Measurements from ENCODE around the gene ACAD10. TPM values are rescaled to one million over a fixed set of nuclear protein-coding genes. Genes with fewer than 3 reads are reported as not detected.

The ACAD10 gene
- total RNA-seq, 1 donor from 2014 or later = 57.0 TPM

- TF ChIP-seq CTCF (IDR thresholded peaks at IDR 0.05; ENCODE audit: unreplicated experiment) = no peak
- peaks cover 25% of the 10 kb centered on the region for H3K36me3 Mint-ChIP-seq
Observed at GRCh38 chr12:111748151-111748672, 62.4 kb downstream of the ACAD10 start.

GRCh38 chr12:111748867-111749266 is 63.0 kb downstream of the ACAD10 start:
- no peak overlapping the region for H3K27ac Mint-ChIP-seq
- peaks cover 25% of the 10 kb centered on the region for H3K36me3 Mint-ChIP-seq
- no peak for TF ChIP-seq CTCF (IDR thresholded peaks at IDR 0.05; ENCODE audit: unreplicated experiment)
- no peaks in the 10 kb centered on the region for H3K27me3 Mint-ChIP-seq (ENCODE audit: low read depth)
- H3K4me3 Mint-ChIP-seq = no peak overlapping the region
- H3K4me1 Mint-ChIP-seq = no peaks in the 10 kb centered on the region
- H3K9me3 Mint-ChIP-seq = no peaks in the 10 kb centered on the region
- no peak for DNase-seq (ENCODE audit: low spot score in 2 of 2, unreplicated experiment in 2 of 2)

More at GRCh38 chr12:111748151-111748672, 62.4 kb downstream of the ACAD10 start:
- no peak for DNase-seq (ENCODE audit: low spot score in 2 of 2, unreplicated experiment in 2 of 2)
- H3K4me1 Mint-ChIP-seq = no peaks in the 10 kb centered on the region
- H3K27me3 Mint-ChIP-seq (ENCODE audit: low read depth) = no peaks in the 10 kb centered on the region
- no peak overlapping the region for H3K4me3 Mint-ChIP-seq
- H3K27ac Mint-ChIP-seq = no peak overlapping the region
- H3K9me3 Mint-ChIP-seq = no peaks in the 10 kb centered on the region

DNA sequence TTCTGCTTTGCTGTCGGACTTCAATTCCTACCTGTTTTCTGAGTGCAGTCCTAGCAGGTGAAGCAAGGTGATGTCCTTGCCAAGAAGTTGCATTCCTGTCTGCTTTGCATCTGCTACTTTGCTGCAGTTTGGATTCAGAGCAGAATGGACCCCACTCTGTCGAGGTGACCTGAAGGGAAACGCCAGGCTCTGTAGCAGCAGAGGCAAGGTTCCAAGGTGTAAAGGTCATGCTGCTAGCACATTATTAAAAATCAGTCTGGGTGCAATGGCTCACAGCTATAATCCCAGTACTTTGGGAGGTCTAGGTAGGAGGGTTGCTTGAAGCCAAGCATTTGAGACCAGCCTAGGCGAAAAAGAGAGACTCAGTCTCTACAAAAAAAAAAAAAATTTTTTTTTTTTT is 63.5 kb downstream of the ACAD10 start:
- H3K27me3 Mint-ChIP-seq (ENCODE audit: low read depth) = no peaks in the 10 kb centered on the region
- no peak for TF ChIP-seq CTCF (IDR thresholded peaks at IDR 0.05; ENCODE audit: unreplicated experiment)
- no peak for DNase-seq (ENCODE audit: low spot score in 2 of 2, unreplicated experiment in 2 of 2)
- no peaks in the 10 kb centered on the region for H3K9me3 Mint-ChIP-seq
- no peak overlapping the region for H3K27ac Mint-ChIP-seq
- peaks cover 20% of the 10 kb centered on the region for H3K36me3 Mint-ChIP-seq
- H3K4me3 Mint-ChIP-seq = no peak overlapping the region
- no peaks in the 10 kb centered on the region for H3K4me1 Mint-ChIP-seq

GRCh38 chr12:111753144-111753881 is 67.5 kb downstream of the ACAD10 start:
- H3K9me3 Mint-ChIP-seq = no peaks in the 10 kb centered on the region
- H3K4me3 Mint-ChIP-seq = no peak overlapping the region
- H3K27me3 Mint-ChIP-seq (ENCODE audit: low read depth) = no peaks in the 10 kb centered on the region
- no peak overlapping the region for H3K27ac Mint-ChIP-seq
- H3K4me1 Mint-ChIP-seq = peaks cover 11% of the 10 kb centered on the region
- no peak for TF ChIP-seq CTCF (IDR thresholded peaks at IDR 0.05; ENCODE audit: unreplicated experiment)
- H3K36me3 Mint-ChIP-seq = peaks cover 5% of the 10 kb centered on the region
- DNase-seq (ENCODE audit: low spot score in 2 of 2, unreplicated experiment in 2 of 2) = peak in 1 of 2 experiments; percentile 51

DNA sequence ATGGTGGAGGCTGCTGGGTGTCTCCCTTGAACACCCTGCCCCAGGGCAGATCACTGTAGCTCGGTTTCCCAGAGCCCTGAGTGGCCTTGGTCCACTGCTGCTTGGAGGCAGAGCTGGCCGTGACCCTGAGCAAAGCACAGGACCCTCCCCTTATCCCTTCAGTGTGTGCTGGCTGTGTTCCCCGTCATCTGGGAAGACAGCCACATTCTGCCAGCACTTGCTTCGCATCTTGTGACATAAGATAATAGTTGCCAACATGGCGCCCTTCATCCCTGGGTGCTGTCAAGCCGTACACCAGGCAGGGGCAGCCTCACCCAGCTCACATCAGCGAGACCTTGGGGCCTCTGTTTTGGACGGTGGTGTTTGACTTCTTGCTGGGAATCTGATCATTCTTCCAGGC is 68.8 kb downstream of the ACAD10 start:
- Mint-ChIP-seq H3K4me3 (no peak overlapping the region), H3K27me3 (ENCODE audit: low read depth) (no peaks in the 10 kb centered on the region), H3K9me3 (no peaks in the 10 kb centered on the region), H3K27ac (no peak overlapping the region), H3K4me1 (peaks cover 11% of the 10 kb centered on the region), H3K36me3 (peaks cover 3% of the 10 kb centered on the region)
- TF ChIP-seq CTCF (IDR thresholded peaks at IDR 0.05; ENCODE audit: unreplicated experiment) = no peak
- no peak for DNase-seq (ENCODE audit: low spot score in 2 of 2, unreplicated experiment in 2 of 2)

Data from mesothelial cell of epicardium (in vitro differentiated cells).